GM18861 (cell line): ENCODE measurements around the gene NT5DC2.

ENCODE experiments used
- ATAC-seq: cut with Tn5 transposase; IDR thresholded peaks from one replicate; pipeline ENCODE4 v1.9.1; 2021; ENCODE audit not compliant: unreplicated experiment

The NT5DC2 gene

DNA sequence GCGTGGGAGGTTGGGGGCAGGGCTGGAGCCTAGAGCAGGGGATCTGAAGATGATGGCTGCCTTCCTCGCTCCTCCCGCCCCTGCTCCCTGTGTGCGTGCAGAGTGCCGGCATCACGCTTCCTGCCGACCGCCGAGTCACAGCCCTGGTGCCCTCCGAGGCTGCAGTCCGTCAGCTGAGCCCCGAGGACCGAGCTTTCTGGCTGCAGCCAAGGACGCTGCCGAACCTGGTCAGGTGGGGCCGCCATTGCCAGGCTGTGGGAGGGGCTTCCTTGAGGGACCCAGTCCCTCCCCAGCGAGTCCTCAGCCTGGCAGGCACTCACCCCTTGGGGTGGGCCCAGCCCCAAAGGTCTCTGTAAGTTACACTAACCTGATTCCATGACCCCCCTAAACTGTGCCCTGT is 20.9 kb downstream of the NT5DC2 start:
- ATAC-seq: no peak

DNA sequence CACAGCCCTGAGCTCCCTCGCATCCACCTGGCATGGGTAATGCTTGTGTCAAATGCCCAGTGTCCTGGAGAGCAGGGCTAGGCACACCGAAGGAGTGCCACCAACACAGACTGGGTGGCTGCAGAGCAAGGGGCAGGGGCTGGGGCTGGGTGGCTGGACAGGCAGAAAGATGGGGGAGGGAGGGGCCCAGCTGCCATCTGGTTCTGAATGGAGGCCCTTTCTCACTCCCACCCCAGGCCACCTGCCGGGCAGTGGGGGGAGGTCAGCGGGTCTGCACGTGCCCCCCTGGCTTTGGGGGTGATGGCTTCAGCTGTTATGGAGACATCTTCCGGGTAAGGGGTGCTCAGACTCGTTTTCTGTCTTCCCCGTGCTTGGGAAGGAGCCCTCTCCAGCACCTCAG is 21.6 kb downstream of the NT5DC2 start:
- ATAC-seq: no peak

- no peak for ATAC-seq
Measured at GRCh38 chr3:52511509-52511908, 22.1 kb downstream of the NT5DC2 start.

DNA sequence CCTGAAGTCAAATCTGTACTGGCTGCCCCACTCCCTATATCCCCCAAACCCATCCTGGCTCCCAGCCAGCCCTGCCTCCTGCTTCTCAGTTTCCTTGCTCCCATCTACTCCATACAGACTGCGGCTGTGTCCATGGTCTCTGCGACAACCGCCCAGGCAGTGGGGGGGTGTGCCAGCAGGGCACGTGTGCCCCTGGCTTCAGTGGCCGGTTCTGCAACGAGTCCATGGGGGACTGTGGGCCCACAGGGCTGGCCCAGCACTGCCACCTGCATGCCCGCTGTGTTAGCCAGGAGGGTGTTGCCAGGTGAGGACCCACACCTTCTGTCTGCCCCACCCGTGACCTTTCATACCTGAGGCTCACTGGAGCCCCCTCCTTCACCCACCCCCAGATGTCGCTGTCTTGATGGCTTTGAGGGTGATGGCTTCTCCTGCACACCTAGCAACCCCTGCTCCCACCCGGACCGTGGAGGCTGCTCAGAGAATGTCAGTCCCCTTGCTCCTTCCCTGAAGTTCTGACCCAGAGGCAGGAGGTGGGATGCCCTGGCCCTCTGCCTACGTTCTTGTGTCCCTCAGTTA is 23.8 kb downstream of the NT5DC2 start:
- ATAC-seq: no peak

- ATAC-seq: no peak
Measured at GRCh38 chr3:52507359-52507758, 26.3 kb downstream of the NT5DC2 start.

DNA sequence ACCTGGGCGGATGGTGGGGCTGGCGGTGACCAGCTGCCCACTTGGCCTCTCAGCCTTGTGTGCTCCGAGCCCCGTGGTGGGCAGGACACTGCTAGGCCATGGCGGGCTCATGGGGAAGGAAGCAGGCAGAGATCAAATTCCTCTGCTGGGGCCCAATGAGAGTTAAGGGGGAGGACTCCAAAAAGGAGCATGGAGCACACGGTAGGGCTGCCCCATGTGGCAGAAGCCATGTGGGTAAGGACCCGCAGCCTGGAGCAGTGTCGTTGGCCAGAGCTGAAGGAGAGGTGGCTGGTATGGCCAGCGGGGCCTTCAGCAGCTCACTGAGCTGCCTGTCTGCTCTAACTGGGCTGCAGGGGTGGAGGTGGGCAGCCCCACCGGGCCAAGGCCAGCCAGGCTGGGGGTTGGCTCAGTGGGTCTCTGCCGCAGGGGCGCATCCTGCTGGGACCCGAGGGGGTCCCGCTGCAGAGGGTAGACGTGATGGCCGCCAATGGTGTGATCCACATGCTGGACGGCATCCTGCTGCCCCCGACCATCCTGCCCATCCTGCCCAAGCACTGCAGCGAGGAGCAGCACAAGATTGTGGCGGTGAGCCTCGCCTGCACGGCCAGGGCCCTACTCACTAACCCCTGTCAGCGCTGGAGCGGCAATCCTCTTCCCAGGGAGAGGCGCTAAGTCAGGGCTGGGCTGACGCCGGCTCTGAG is 27.2 kb downstream of the NT5DC2 start:
- no peak for ATAC-seq

DNA sequence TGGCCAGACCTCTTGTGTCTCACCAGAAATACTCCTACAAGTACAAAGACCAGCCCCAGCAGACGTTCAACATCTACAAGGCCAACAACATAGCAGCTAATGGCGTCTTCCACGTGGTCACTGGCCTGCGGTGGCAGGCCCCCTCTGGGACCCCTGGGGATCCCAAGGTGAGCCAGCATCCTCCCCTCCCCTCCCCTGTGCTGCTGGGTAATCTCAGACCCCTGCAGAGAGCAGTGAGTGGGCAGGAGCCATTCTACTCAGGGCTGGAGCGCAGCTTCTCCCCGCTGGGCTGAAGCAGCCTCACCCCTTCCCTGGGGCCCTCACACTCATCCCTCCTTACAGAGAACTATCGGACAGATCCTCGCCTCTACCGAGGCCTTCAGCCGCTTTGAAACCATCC is 28.7 kb downstream of the NT5DC2 start:
- ATAC-seq: no peak

- no peak for ATAC-seq
Measured at GRCh38 chr3:52503788-52504424, 29.8 kb downstream of the NT5DC2 start.

DNA sequence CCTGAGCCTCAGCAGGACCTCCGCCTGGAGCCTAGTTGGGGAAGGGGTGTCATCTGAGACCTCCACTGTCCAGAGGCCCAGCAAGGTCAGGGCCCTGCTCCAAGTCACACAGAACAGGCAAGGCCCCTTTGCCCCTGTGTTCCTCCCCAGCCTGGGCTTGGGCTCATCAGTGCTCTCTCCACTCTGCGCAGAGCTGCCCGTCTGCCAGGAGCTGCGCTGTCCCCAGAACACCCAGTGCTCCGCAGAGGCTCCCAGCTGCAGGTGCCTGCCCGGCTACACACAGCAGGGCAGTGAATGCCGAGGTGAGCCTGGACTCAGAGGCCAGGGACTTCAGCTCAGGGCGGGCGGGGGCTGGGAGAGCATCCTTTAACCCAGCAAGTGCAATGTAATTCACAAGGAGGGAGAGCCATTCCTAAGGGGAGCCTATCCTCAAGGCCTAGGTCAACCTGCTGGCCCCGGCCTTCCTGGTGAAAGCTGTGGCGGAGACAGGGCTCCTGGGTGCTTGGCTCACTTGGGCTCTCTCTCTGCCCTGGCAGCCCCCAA is 30.8 kb downstream of the NT5DC2 start:
- no peak for ATAC-seq

DNA sequence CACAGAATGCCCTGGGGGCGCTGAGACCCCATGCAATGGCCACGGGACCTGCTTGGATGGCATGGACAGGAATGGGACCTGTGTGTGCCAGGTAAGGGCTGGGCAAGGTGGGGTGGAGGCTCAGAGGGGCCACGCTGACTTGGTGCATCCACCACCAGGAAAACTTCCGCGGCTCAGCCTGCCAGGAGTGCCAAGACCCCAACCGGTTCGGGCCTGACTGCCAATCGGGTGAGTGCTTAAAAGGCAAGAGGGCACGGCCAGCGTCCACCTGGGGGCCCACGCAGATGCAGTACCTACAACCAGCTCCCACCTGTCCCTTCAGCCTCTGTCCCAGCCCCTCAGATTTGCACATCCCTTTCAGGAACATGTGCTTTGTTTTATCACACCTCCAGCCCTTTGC is 31.7 kb downstream of the NT5DC2 start:
- no peak for ATAC-seq

DNA sequence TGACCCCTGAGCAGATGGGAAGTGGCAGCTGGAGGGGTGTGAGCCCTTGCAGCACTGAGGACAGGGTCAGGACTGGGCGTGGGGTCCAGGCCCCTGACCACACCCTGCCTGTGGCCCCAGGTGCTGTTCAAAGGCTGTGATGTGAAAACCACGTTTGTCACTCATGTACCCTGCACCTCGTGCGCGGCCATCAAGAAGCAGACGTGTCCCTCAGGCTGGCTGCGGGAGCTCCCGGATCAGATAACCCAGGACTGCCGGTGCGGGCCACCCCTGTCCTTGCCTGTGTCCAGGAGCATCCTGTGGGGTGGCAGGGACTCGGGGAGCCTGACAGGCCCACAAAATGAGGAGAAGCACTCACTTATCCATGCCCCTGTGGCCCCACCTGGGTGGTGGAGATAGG is 32.6 kb downstream of the NT5DC2 start:
- no peak for ATAC-seq

DNA sequence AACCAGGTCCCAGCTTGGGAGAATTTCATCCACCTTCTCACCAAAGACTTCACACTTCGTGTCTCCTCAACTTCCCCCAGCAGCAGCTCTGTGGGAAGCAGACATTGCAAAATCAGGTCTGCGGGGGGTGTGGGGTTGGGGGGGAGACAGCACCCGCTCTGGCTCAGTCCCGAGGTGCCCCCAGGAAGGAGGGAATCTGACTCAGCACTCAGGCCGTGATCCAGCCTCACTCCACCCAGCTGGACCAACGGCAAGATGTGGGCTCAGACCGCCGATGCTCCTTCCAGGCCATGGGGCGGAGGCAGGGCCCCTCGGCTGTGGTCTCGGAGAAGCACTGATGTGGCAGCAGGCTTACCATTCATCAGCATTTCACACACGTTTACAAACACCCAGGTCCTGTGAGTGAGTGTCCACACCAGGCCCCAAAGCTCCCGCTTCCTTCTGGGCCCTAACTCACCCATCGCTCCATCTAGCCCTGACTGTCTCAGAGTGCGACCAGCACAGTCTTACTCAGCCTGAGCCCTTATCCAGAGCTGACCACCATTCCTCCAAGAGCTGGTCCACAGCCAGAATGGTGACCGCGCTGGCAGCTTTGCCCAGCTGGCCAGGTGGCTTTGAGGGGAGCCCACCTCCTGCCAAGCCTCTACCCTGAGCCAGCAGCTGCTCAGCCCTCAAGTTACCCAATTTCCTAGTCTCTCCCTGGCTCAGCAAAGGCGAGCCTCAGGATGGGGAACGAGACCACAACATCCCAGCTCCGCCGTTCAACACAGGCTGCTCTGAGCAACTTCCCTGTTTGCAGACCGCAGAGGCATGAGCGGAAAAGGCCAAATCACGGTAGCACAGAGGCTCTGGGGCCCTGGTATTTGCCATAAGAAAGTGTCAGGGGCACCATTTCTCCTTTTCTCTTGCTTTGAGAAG is 35.3 kb downstream of the NT5DC2 start:
- no peak for ATAC-seq

DNA sequence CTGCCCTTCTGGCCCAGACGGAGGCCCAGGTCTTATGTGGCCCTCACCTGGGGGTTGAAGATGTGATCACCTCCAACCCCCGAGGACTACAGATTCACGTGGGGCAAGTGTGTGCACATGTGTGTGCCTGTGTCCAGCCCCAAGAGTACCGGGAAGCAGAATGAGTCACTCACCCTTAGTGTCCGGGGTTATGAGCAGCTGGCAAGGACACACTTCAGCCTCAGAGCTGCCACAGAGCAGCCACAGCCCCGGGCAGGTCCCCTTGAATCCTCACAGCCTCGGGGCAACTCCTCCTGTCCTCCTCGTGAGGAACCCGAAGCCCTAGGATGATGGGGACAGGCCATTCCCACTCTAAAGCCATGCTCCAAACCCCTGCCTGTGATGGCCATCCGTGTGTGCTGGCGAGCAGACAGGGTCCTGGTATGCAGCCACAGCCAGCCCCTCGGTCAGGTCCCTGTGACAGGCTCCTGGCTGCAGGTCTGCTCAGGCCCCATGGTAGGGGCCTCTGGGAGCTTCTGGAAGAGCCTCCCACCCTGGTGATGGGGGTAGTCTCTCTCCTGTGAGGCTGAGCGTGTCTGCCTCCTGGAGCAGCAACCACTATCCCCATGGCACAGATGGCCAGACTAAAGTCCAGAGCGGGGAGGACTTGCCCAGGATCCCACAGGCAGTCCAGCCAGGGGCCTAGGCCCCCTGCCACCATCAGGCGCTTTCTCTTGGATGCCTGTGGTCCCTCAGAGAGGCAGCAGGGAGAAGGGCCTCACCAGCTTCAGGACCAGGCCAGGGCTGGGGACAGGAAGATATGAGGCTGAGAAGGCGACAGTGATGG is 37.7 kb downstream of the NT5DC2 start:
- ATAC-seq: no peak

DNA sequence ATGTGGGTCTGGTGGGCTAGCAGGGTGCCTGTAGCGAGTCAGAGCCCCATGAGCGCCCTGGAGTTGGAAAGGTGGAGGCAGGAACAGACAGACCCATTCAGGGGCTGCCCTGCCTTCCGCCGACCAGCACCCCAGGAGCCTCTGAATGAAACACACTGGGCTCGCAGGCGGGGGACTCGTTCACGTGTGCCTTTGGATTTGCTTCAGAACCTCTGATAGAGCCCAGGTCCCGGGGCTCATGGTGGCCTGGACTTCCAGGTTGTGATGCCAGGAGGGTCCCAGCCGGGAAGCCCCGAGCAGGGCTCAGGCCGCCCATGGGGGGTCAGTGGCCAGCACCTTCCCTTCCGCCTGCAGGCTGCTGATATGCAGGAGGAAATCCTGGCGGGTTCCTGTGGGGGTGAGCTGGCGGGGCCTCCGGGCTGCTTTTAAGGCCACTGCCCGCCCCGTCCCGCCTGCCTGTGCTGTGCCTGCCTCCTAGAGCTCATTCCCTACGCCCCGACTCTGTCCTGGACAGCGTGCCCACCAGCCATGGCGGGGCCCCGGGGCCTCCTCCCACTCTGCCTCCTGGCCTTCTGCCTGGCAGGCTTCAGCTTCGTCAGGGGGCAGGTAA is 38.7 kb downstream of the NT5DC2 start, which contains the start of gene STAB1:
STAB1 (plus strand) TSS at position 453 of the 610 bp plus-strand sequence; CDS start at position 529, 76 bp downstream.
- no peak for ATAC-seq

- ATAC-seq: no peak
Measured at GRCh38 chr3:52494445-52494844, 39.2 kb downstream of the NT5DC2 start.

- no peak for ATAC-seq
Measured at GRCh38 chr3:52493232-52494017, 40.2 kb downstream of the NT5DC2 start.

- ATAC-seq: no peak
Measured at GRCh38 chr3:52492059-52492458, 41.6 kb downstream of the NT5DC2 start.

DNA sequence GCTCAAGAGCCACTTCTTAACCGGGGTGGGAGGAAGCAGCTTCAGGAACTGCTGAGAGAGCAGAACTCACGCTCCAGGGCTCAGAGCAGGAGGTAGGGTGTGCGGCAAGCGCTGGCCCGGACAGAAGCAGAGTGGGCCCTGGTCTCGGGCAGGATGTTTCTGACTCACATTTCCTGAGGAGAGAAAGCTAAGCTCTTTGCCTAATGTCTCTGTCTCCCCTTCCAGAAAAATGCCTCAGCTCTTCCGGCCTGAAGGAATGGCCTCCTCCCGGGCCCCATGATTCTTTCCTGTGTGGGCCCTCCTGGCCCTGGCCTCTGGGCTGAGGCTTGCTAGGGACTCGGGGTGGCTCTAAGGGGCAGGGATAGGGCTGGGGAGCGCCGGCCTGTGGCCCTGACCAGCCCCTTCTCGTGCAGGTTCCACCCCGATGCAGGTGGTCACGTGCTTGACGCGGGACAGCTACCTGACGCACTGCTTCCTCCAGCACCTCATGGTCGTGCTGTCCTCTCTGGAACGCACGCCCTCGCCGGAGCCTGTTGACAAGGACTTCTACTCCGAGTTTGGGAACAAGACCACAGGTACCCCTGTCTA is 42.6 kb downstream of the NT5DC2 start:
- no peak for ATAC-seq
